ENCODE data around the gene MYH7B. TPM values are rescaled to one million over a fixed set of nuclear protein-coding genes. Genes with fewer than 3 reads are reported as not detected.

The MYH7B gene
- total RNA-seq, 1 donor from 2014 or later = 253 TPM

DNA sequence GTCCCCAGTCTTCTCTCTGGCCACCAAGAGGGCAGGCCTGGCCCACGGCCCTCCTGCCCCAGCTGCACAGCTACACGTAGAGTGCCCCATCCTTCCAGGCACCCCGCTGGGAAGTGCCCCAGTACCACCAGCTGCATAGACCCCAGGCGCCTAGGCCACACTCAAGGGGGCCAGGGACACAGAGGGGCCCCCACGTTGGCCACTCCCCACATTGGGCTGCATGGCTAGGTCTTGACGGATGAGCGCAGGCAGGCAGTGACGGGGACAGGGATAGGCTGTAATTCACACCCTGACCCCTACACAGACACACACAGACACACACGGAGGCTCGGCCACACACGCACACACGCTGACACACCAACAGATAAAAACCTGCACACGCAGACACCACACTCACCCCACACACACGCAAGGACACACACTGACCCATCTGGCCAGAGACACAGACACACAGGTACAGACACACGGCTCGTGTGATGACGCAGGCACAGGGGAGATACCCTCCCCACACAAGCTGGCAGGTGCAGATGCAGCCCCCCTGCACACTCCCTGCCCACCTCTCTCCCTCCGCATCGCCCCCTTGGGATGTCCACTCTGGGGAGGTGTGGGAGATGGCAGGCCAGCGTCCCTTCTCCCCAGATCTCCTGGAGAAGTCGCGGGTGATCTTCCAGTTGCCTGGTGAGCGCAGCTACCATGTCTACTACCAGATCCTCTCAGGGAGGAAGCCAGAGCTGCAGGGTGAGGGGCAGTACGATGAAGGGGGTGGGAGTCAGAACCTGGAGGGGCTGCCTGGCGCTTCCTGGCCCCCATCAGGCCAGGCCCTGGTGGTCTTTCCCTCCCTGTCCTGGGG lies 30.0 kb downstream of the MYH7B start:
- peak; percentile 15 for DNase-seq
- intact Hi-C loops (cut with micrococcal nuclease) = no loop called here
- no peaks in the 10 kb centered on the region for H3K9me3 ChIP-seq (replicated peaks)
- H3K27me3 ChIP-seq (ENCODE audit: low read depth) = no peaks in the 10 kb centered on the region
- peak overlapping the region; percentile 93 for H3K27ac ChIP-seq (replicated peaks)
- peaks cover 96% of the 10 kb centered on the region for H3K4me1 ChIP-seq
- TF ChIP-seq, protein P1, sequence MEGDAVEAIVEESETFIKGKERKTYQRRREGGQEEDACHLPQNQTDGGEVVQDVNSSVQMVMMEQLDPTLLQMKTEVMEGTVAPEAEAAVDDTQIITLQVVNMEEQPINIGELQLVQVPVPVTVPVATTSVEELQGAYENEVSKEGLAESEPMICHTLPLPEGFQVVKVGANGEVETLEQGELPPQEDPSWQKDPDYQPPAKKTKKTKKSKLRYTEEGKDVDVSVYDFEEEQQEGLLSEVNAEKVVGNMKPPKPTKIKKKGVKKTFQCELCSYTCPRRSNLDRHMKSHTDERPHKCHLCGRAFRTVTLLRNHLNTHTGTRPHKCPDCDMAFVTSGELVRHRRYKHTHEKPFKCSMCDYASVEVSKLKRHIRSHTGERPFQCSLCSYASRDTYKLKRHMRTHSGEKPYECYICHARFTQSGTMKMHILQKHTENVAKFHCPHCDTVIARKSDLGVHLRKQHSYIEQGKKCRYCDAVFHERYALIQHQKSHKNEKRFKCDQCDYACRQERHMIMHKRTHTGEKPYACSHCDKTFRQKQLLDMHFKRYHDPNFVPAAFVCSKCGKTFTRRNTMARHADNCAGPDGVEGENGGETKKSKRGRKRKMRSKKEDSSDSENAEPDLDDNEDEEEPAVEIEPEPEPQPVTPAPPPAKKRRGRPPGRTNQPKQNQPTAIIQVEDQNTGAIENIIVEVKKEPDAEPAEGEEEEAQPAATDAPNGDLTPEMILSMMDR (IDR thresholded peaks at IDR 0.05; ENCODE audit: borderline replicate concordance) = no peak
- peak overlapping the region; percentile 45 for H3K4me3 ChIP-seq
- peaks cover 34% of the 10 kb centered on the region for H3K36me3 ChIP-seq

GRCh38 chr20:34986311-34987287 lies 30.9 kb downstream of the MYH7B start:
- H3K36me3 ChIP-seq = peaks cover 41% of the 10 kb centered on the region
- intact Hi-C loops (cut with micrococcal nuclease) = no loop called here
- no peaks in the 10 kb centered on the region for H3K9me3 ChIP-seq (replicated peaks)
- H3K27me3 ChIP-seq (ENCODE audit: low read depth) = no peaks in the 10 kb centered on the region
- TF ChIP-seq, protein P1 (IDR thresholded peaks at IDR 0.05; ENCODE audit: borderline replicate concordance) = no peak
- H3K4me1 ChIP-seq = peaks cover 97% of the 10 kb centered on the region
- no peak for DNase-seq
- H3K4me3 ChIP-seq = peak overlapping the region; percentile 45
- H3K27ac ChIP-seq (replicated peaks) = peak overlapping the region; percentile 93

- Histone ChIP-seq H3K4me3 (peak overlapping the region; percentile 45), H3K9me3 (replicated peaks) (no peaks in the 10 kb centered on the region), H3K27ac (replicated peaks) (peak overlapping the region; percentile 93), H3K27me3 (ENCODE audit: low read depth) (no peaks in the 10 kb centered on the region), H3K4me1 (peaks cover 95% of the 10 kb centered on the region), H3K36me3 (peaks cover 47% of the 10 kb centered on the region)
- DNase-seq = no peak
- intact Hi-C loops (cut with micrococcal nuclease) = no loop called here
- TF ChIP-seq, protein P1 (IDR thresholded peaks at IDR 0.05; ENCODE audit: borderline replicate concordance) = no peak
Observed at GRCh38 chr20:34987288-34988190, 31.9 kb downstream of the MYH7B start.

- no peaks in the 10 kb centered on the region for H3K27me3 ChIP-seq (ENCODE audit: low read depth)
- peaks cover 53% of the 10 kb centered on the region for H3K36me3 ChIP-seq
- H3K9me3 ChIP-seq (replicated peaks) = no peaks in the 10 kb centered on the region
- intact Hi-C loops (cut with micrococcal nuclease) = no loop called here
- H3K4me1 ChIP-seq = peaks cover 95% of the 10 kb centered on the region
- peak overlapping the region; percentile 45 for H3K4me3 ChIP-seq
- TF ChIP-seq, protein P1 (IDR thresholded peaks at IDR 0.05; ENCODE audit: borderline replicate concordance) = no peak
- no peak for DNase-seq
- H3K27ac ChIP-seq (replicated peaks) = peak overlapping the region; percentile 93
Observed at GRCh38 chr20:34988191-34988540, 32.5 kb downstream of the MYH7B start.

DNA sequence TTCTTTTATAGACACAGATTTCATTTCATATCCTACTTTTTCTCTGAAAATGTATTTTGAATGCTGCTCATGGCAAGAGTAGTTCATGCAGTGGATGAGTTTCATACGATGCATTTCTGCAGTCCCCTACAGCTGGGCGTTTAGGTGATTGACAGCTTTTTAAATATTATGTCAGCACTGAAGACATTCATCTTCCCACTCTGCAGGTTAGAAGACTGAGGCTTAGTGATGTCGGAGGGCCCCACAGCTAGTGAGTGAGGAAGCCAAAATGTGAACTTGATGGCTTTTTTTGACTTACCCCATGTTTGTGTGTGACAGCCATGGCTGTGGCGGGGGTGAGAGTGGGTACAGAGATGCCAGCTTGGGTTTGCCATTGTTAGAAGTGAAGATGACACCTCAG lies 33.5 kb downstream of the MYH7B start:
- no peak overlapping the region for H3K4me3 ChIP-seq
- intact Hi-C loops (cut with micrococcal nuclease) = no loop called here
- H3K27ac ChIP-seq (replicated peaks) = peak overlapping the region; percentile 93
- H3K9me3 ChIP-seq (replicated peaks) = no peaks in the 10 kb centered on the region
- no peaks in the 10 kb centered on the region for H3K27me3 ChIP-seq (ENCODE audit: low read depth)
- TF ChIP-seq, protein P1 (IDR thresholded peaks at IDR 0.05; ENCODE audit: borderline replicate concordance) = no peak
- DNase-seq = no peak
- peaks cover 94% of the 10 kb centered on the region for H3K4me1 ChIP-seq
- H3K36me3 ChIP-seq = peaks cover 63% of the 10 kb centered on the region
